A549 (cell line): ENCODE measurements around the gene GRK3.
"Not testable (repeated sequence)": the region's sequence is repeated elsewhere in the genome, so short reads cannot be mapped to it uniquely, and the experiment has no call there.

Experiments used
- ESRRA ChIP-seq: fragments of 150-350 bp; IDR thresholded peaks from 2 replicates; pipeline ENCODE4 v1.6.1; 2014; ENCODE audit warnings: mild to moderate bottlenecking, low read length, borderline replicate concordance
- FOSL2 ChIP-seq, 2 experiments: fragments of 450-650 bp in 1 of 2; fragments of >200 bp in 1 of 2; sonication (Bioruptor Twin) in 1 of 2; formaldehyde crosslinking; IDR thresholded peaks; 2 replicates each; pipeline versions ENCODE4 v1.5.0 to v1.6.1; 2016 to 2020; ENCODE audit warnings: mild to moderate bottlenecking in 1 of 2, moderate library complexity in 1 of 2
- POLR2A ChIP-seq: IDR thresholded peaks from 2 replicates; pipeline ENCODE4 v1.6.1; 2012; ENCODE audit warnings: mild to moderate bottlenecking, low read length
- TP53 ChIP-seq: fragments of 250-450 bp; sonication (Bioruptor Pico); IDR thresholded peaks from 2 replicates; pipeline ENCODE4 v1.5.0; 2021; ENCODE audit warnings: mild to moderate bottlenecking, moderate library complexity
- TF ChIP-seq, protein P1 (sequence below): fragments of >200 bp; sonication (Bioruptor Twin); formaldehyde crosslinking; IDR thresholded peaks from 3 replicates; pipeline ENCODE4 v1.5.1; 2016
- TF ChIP-seq, protein P2 (sequence below): fragments of 200-600 bp; sonication (generic); IDR thresholded peaks from 2 replicates; pipeline ENCODE4 v1.6.1; 2016; ENCODE audit warnings: antibody characterized with exemption, mild to moderate bottlenecking, moderate library complexity

DNA sequence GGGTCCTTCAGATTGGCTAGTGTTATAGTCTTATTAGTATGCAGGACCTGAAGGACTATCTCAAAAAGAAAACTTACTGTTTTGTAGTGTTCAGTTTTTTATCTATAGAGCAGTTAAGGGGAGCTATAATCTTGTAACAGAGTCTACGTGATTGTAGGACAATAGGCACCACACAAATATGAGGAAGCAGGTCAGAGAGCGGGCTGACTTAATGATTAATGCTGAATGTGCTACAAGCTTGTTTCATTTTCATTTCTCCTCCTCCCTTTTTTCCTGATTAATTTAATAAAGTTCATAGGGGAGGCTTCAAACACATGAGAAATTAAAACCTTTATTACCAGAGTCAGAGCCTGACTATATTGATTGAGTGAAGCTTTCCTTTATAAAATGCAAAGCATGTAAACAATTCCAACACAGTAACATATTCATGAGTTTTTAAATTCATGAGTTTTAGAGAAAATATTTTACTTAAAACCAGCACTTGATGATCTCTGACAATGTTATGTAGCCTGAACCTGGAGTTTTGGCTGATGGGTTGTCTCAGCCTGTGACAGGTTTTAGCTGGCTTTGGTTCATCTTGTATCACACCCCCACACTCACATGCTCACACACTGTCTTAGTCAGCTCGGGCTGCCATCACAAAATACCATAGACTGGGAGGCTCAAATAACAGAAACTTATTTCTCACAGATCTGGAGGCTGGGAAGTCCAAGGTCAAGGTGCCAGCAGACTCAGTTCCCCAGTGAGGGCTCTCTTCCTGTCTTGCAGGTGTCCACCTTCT lies 38.5 kb upstream of the GRK3 start:
- TF ChIP-seq, protein P1, sequence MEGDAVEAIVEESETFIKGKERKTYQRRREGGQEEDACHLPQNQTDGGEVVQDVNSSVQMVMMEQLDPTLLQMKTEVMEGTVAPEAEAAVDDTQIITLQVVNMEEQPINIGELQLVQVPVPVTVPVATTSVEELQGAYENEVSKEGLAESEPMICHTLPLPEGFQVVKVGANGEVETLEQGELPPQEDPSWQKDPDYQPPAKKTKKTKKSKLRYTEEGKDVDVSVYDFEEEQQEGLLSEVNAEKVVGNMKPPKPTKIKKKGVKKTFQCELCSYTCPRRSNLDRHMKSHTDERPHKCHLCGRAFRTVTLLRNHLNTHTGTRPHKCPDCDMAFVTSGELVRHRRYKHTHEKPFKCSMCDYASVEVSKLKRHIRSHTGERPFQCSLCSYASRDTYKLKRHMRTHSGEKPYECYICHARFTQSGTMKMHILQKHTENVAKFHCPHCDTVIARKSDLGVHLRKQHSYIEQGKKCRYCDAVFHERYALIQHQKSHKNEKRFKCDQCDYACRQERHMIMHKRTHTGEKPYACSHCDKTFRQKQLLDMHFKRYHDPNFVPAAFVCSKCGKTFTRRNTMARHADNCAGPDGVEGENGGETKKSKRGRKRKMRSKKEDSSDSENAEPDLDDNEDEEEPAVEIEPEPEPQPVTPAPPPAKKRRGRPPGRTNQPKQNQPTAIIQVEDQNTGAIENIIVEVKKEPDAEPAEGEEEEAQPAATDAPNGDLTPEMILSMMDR = not testable (repeated sequence)
- TF ChIP-seq POLR2A; ESRRA; FOSL2 (IDR thresholded peaks at IDR 0.05); FOSL2 (CRISPR knock-in tag; IDR thresholded peaks at IDR 0.05); TP53 (CRISPR knock-in tag): not testable (repeated sequence)
- TF ChIP-seq, protein P2, sequence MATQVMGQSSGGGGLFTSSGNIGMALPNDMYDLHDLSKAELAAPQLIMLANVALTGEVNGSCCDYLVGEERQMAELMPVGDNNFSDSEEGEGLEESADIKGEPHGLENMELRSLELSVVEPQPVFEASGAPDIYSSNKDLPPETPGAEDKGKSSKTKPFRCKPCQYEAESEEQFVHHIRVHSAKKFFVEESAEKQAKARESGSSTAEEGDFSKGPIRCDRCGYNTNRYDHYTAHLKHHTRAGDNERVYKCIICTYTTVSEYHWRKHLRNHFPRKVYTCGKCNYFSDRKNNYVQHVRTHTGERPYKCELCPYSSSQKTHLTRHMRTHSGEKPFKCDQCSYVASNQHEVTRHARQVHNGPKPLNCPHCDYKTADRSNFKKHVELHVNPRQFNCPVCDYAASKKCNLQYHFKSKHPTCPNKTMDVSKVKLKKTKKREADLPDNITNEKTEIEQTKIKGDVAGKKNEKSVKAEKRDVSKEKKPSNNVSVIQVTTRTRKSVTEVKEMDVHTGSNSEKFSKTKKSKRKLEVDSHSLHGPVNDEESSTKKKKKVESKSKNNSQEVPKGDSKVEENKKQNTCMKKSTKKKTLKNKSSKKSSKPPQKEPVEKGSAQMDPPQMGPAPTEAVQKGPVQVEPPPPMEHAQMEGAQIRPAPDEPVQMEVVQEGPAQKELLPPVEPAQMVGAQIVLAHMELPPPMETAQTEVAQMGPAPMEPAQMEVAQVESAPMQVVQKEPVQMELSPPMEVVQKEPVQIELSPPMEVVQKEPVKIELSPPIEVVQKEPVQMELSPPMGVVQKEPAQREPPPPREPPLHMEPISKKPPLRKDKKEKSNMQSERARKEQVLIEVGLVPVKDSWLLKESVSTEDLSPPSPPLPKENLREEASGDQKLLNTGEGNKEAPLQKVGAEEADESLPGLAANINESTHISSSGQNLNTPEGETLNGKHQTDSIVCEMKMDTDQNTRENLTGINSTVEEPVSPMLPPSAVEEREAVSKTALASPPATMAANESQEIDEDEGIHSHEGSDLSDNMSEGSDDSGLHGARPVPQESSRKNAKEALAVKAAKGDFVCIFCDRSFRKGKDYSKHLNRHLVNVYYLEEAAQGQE = not testable (repeated sequence)
